T-cell (primary cell): Measurements from ENCODE around the gene UBE2K. TPM values are rescaled to one million over a fixed set of nuclear protein-coding genes. Genes with fewer than 3 reads are reported as not detected.
"Not testable (repeated sequence)": the region's sequence is repeated elsewhere in the genome, so short reads cannot be mapped to it uniquely, and the experiment has no call there.

Experiments
- ATAC-seq, 4 experiments: fragments of 200-7000 bp in 3 of 4; fragments of 150-1000 bp in 1 of 4; cut with Tn5 transposase; replicated peaks in 1 of 4; 1 replicate in 3 of 4; 2 replicates in 1 of 4; pipeline ENCODE4 v1.10.0; 2021; ENCODE audit warnings: moderate library complexity in 3 of 4, mild to moderate bottlenecking in 2 of 4, moderate number of reproducible peaks in 1 of 4
- CTCF ChIA-PET, 2 donors: fragments of 300-600 bp; sonication (Branson Sonifier 250); formaldehyde crosslinking; loops; one replicate each; lab custom pipeline; 2022; ENCODE audit warnings: antibody characterized with exemption in 2 of 2; lab: Charles Lee
- POLR2A ChIA-PET, 2 donors: fragments of 300-600 bp; sonication (Branson Sonifier 250); formaldehyde crosslinking; loops; one replicate each; lab custom pipeline; 2022; ENCODE audit warnings: antibody characterized with exemption in 2 of 2; lab: Charles Lee
- DNase-seq, 35 experiments: peaks; one replicate each; pipeline versions ENCODE4 v3.0.0 to v3.0.0-alpha.2; 2013 to 2023
- H3K27ac ChIP-seq: one replicate; pipeline ENCODE4 v1.5.1; 2013; ENCODE audit warnings: low read length
- H3K27me3 ChIP-seq, 2 experiments: replicated peaks in 1 of 2; 1 replicate in 1 of 2; 2 replicates in 1 of 2; pipeline versions ENCODE4 v1.6.1 to v1.7.0; 2013; ENCODE audit warnings: low read length in 1 of 2, mixed read lengths in 1 of 2; ENCODE audit not compliant: control insufficient read depth in 2 of 2, insufficient read depth in 2 of 2; ENCODE audit errors: extremely low read depth in 1 of 2
- H3K36me3 ChIP-seq, 2 donors: 1 replicate in 1 of 2; 2 replicates in 1 of 2; pipeline versions ENCODE4 v1.6.1 to v1.7.0; 2013; ENCODE audit warnings: low read length in 1 of 2; ENCODE audit not compliant: control insufficient read depth in 2 of 2, insufficient read depth in 1 of 2; ENCODE audit errors: extremely low read depth in 1 of 2
- H3K4me1 ChIP-seq, 2 experiments: 1 replicate in 1 of 2; 2 replicates in 1 of 2; pipeline versions ENCODE4 v1.6.1 to v1.7.0; 2013; ENCODE audit warnings: low read length in 2 of 2, mixed read lengths in 1 of 2; ENCODE audit not compliant: insufficient read depth in 2 of 2, control insufficient read depth in 1 of 2; ENCODE audit errors: extremely low read depth in 1 of 2
- H3K4me3 ChIP-seq, 2 donors: 1 replicate in 1 of 2; 2 replicates in 1 of 2; pipeline versions ENCODE4 v1.5.1 to v1.7.0; 2013; ENCODE audit warnings: mild to moderate bottlenecking in 2 of 2, low read length in 1 of 2, moderate library complexity in 1 of 2; ENCODE audit not compliant: control insufficient read depth in 1 of 2; ENCODE audit errors: extremely low read depth in 1 of 2
- H3K9me3 ChIP-seq: 2 replicates; pipeline ENCODE4 v1.7.0; 2013
- H3K27ac Mint-ChIP-seq, 2 donors: one replicate each; pipeline ENCODE4 v1.8.0; 2020 to 2021; ENCODE audit warnings: mild to moderate bottlenecking in 2 of 2, mixed read lengths in 2 of 2
- H3K27me3 Mint-ChIP-seq, 2 donors: one replicate each; pipeline ENCODE4 v1.8.0; 2021 to 2022; ENCODE audit warnings: mixed read lengths in 2 of 2
- H3K36me3 Mint-ChIP-seq: one replicate; pipeline ENCODE4 v1.8.0; 2021; ENCODE audit warnings: mixed read lengths
- H3K4me1 Mint-ChIP-seq, 3 donors: one replicate each; pipeline ENCODE4 v1.8.0; 2020 to 2022; ENCODE audit warnings: mixed read lengths in 3 of 3, mild to moderate bottlenecking in 1 of 3
- H3K4me3 Mint-ChIP-seq, 3 donors: one replicate each; pipeline ENCODE4 v1.8.0; 2020 to 2022; ENCODE audit warnings: mild to moderate bottlenecking in 3 of 3, mixed read lengths in 3 of 3, moderate library complexity in 3 of 3
- H3K9me3 Mint-ChIP-seq, 3 donors: one replicate each; pipeline ENCODE4 v1.8.0; 2020 to 2022; ENCODE audit warnings: mixed read lengths in 3 of 3
- WGBS: methylation state at CpG from one replicate; pipeline ENCODE4 v1.1.5; 2013; ENCODE audit warnings: missing lambda C conversion rate; ENCODE audit not compliant: insufficient coverage; 5-methylcytosine and 5-hydroxymethylcytosine counted together
- total RNA-seq, 35 experiments: library from RNA in 6 of 35; stranded (reverse) in 6 of 35; fragments of 120-200 nt in 1 of 35; gene quantifications; one replicate each; pipeline versions ENCODE4 v1.2.1 to v1.2.4 and lab custom pipeline; 2013 to 2026

The UBE2K gene
- total RNA-seq, 5 donors from 2014 or later (not counting 1 experiment from before 2014, with no cell fraction given), result 32.5 to 46.9 (median 44.0) TPM

- H3K4me1 ChIP-seq, result peaks cover 21 to 25% of the 10 kb centered on the region in 2 experiments
Measured at GRCh38 chr4:39699687-39700409, 1.9 kb downstream of the UBE2K start.

GRCh38 chr4:39700554-39700953, 2.6 kb downstream of the UBE2K start:
- Mint-ChIP-seq H3K4me1 (peaks cover 47 to 53% (median 50%) of the 10 kb centered on the region in 3 donors), H3K36me3 (peaks cover 3% of the 10 kb centered on the region), H3K9me3 (no peaks in the 10 kb centered on the region), H3K27ac (peak overlapping the region; percentile 19 to 73), H3K27me3 (no peaks in the 10 kb centered on the region), H3K4me3 (peak overlapping the region; percentile 96 to 98 (median 97))
- WGBS, result 39% methylated on average over 3 of the region's 3 CpGs
- H3K9me3 ChIP-seq, result no peaks in the 10 kb centered on the region
- peaks cover 0 to 5% of the 10 kb centered on the region in 2 donors for H3K36me3 ChIP-seq
- peak overlapping the region; percentile 20 for H3K27ac ChIP-seq
- CTCF ChIA-PET, result interaction anchor here in 1 of 2 donors (0.6 kb wide), 1 partner anchor 56 kb away, joined by 3 read pairs; no protein-coding TSS in a partner anchor
- H3K4me3 ChIP-seq, result no peak overlapping the region
- POLR2A ChIA-PET, result interaction anchor here in 1 of 2 donors (0.6 kb wide), 2 partner anchors 12 to 160 kb away, joined by 4 to 7 read pairs; no protein-coding TSS in a partner anchor
- peaks cover 21 to 25% of the 10 kb centered on the region in 2 experiments for H3K4me1 ChIP-seq
- H3K27me3 ChIP-seq, result no peaks in the 10 kb centered on the region
- DNase-seq, result no peak
- ATAC-seq, result no peak

More at GRCh38 chr4:39699687-39700409, 1.9 kb downstream of the UBE2K start:
- Mint-ChIP-seq H3K4me1 (peaks cover 45 to 52% (median 50%) of the 10 kb centered on the region in 3 donors), H3K27ac (peak overlapping the region; percentile 96 to 97), H3K4me3 (peak overlapping the region; percentile 96 to 98 (median 97)), H3K9me3 (no peaks in the 10 kb centered on the region), H3K27me3 (no peaks in the 10 kb centered on the region), H3K36me3 (no peaks in the 10 kb centered on the region)
- WGBS, result 0% methylated on average over 1 of the region's 4 CpGs
- H3K9me3 ChIP-seq, result no peaks in the 10 kb centered on the region
- peaks cover 0 to 5% of the 10 kb centered on the region in 2 donors for H3K36me3 ChIP-seq
- ChIA-PET POLR2A (interaction anchor here in 1 of 2 donors (0.6 kb wide), 1 partner anchor 161 kb away, joined by 4 read pairs; no protein-coding TSS in a partner anchor), CTCF (interaction anchor here in 1 of 2 donors (0.6 kb wide), 1 partner anchor 57 kb away, joined by 3 read pairs; no protein-coding TSS in a partner anchor)
- peak overlapping the region in 1 of 2 donors; percentile 100 for H3K4me3 ChIP-seq
- no peaks in the 10 kb centered on the region for H3K27me3 ChIP-seq
- DNase-seq (peak in 1 of 35 experiments; percentile 23), ATAC-seq (no peak)
- H3K27ac ChIP-seq, result peak overlapping the region; percentile 20

DNA sequence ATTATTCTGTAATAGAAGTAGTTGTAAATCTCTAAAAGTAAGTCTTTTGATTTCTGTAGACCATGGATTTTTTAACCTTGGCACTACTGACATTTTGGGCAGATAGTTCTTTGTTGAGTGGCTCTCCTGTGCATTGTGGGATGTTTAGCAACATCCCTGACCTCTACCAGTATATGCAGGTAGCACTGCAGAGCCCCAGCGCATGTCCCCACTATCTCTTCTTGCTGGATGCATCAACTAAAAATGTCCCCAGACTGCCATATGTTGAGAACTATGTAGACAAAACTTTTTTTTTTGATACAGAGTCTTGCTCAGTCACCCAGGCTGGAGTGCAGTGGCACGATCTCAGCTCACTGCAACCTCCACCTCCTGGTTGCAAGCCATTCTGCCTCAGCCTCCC, 4.8 kb downstream of the UBE2K start:
- H3K36me3 ChIP-seq, result peaks cover 0 to 5% of the 10 kb centered on the region in 2 donors
- Mint-ChIP-seq H3K4me3 (no peak overlapping the region), H3K4me1 (peaks cover 46 to 53% (median 49%) of the 10 kb centered on the region in 3 donors), H3K9me3 (no peaks in the 10 kb centered on the region), H3K36me3 (peaks cover 7% of the 10 kb centered on the region), H3K27me3 (no peaks in the 10 kb centered on the region), H3K27ac (no peak overlapping the region)
- WGBS, result 100% methylated on average over 2 of the region's 2 CpGs
- no peak overlapping the region for H3K4me3 ChIP-seq
- POLR2A ChIA-PET, result interaction anchor here in 1 of 2 donors (0.6 kb wide), 1 partner anchor 94 kb away, joined by 3 read pairs; no protein-coding TSS in a partner anchor
- H3K4me1 ChIP-seq, result peaks cover 21 to 23% of the 10 kb centered on the region in 2 experiments
- ATAC-seq (no peak), DNase-seq (no peak)
- CTCF ChIA-PET, result no interaction called here
- H3K27me3 ChIP-seq, result no peaks in the 10 kb centered on the region
- no peaks in the 10 kb centered on the region for H3K9me3 ChIP-seq
- H3K27ac ChIP-seq, result no peak overlapping the region

GRCh38 chr4:39704789-39705188, 6.9 kb downstream of the UBE2K start:
- peaks cover 55 to 62% (median 57%) of the 10 kb centered on the region in 3 donors for H3K4me1 Mint-ChIP-seq
- H3K4me1 ChIP-seq, result peaks cover 12 to 21% of the 10 kb centered on the region in 2 experiments
- WGBS, result 97% methylated on average over 6 of the region's 13 CpGs
- not testable (repeated sequence) for H3K27me3 Mint-ChIP-seq, H3K36me3 Mint-ChIP-seq, H3K4me3 ChIP-seq, H3K4me3 Mint-ChIP-seq, H3K9me3 Mint-ChIP-seq, H3K27ac ChIP-seq, H3K27ac Mint-ChIP-seq, ATAC-seq, H3K27me3 ChIP-seq, H3K36me3 ChIP-seq, H3K9me3 ChIP-seq, DNase-seq
- ChIA-PET CTCF (interaction anchor here in 1 of 2 donors (0.6 kb wide), 1 partner anchor 1572 kb away, joined by 4 read pairs; no protein-coding TSS in a partner anchor), POLR2A (interaction anchor here in 1 of 2 donors (0.6 kb wide), 1 partner anchor 11 kb away, joined by 5 read pairs; no protein-coding TSS in a partner anchor)

DNA sequence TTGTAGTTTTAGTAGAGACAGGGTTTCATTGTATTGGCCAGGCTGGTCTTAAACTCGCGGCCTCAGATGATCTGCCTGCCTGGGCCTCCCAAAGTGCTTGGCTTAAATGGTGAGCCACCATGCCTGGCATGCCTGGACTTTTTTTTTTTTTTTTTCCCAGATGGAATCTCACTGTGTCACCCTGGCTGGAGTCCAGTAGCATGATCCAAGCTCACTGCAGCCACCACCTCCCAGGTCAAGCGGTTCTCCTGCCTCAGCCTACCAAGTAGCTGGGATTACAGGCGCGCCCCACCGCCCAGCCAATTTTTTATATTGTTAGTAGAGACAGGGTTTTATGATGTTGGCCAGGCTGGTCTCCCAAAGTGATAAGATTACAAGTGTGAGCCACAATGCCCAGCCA, 8.4 kb downstream of the UBE2K start:
- Mint-ChIP-seq H3K4me3 (no peak overlapping the region), H3K4me1 (peaks cover 41 to 58% (median 54%) of the 10 kb centered on the region in 3 donors), H3K9me3 (no peaks in the 10 kb centered on the region), H3K27ac (no peak overlapping the region), H3K36me3 (peaks cover 7% of the 10 kb centered on the region), H3K27me3 (no peaks in the 10 kb centered on the region)
- Histone ChIP-seq H3K27me3 (no peaks in the 10 kb centered on the region), H3K36me3 (peaks cover 0 to 5% of the 10 kb centered on the region in 2 donors), H3K4me1 (peaks cover 0 to 21% of the 10 kb centered on the region in 2 experiments), H3K9me3 (no peaks in the 10 kb centered on the region), H3K4me3 (no peak overlapping the region), H3K27ac (no peak overlapping the region)
- ATAC-seq (no peak), DNase-seq (no peak)
- WGBS, result 100% methylated on average over 2 of the region's 6 CpGs
- ChIA-PET CTCF (interaction anchor here in 1 of 2 donors (0.6 to 0.7 kb wide), 2 partner anchors 22 to 352 kb away, joined by 3 to 5 read pairs; no protein-coding TSS in a partner anchor), POLR2A (no interaction called here)
